Measurements from ENCODE around the gene ATP2A3. TPM values are rescaled to one million over a fixed set of nuclear protein-coding genes. Genes with fewer than 3 reads are reported as not detected.

The ATP2A3 gene
- total RNA-seq, 1 experiment from 2014 or later: 0.04 TPM

Other genes starting within 250 kb of the ATP2A3 start
- 8.5 and 9.4 TPM in 2 replicates for gene HASPIN, start 240.5 kb downstream of the ATP2A3 start, total RNA-seq (2014; rRNA removed; shearing (Covaris generic))
- gene ITGAE, start 163.2 kb downstream of the ATP2A3 start, total RNA-seq (2014; rRNA removed; shearing (Covaris generic)): 37.6 and 43.0 TPM in 2 replicates
- gene NCBP3, start 118.2 kb downstream of the ATP2A3 start, total RNA-seq (2014; rRNA removed; shearing (Covaris generic)): 4.4 and 6.9 TPM in 2 replicates
- gene CAMKK1, start 71.4 kb downstream of the ATP2A3 start, total RNA-seq (2014; rRNA removed; shearing (Covaris generic)): 2.7 and 3.5 TPM in 2 replicates
- not detected in 2 replicates for gene P2RX1, start 48.0 kb downstream of the ATP2A3 start, total RNA-seq (2014; rRNA removed; shearing (Covaris generic))
- gene ZZEF1, start 178.6 kb upstream of the ATP2A3 start, total RNA-seq (2014; rRNA removed; shearing (Covaris generic)): 5.6 and 7.0 TPM in 2 replicates
- 16.1 and 22.3 TPM in 2 replicates for gene CYB5D2, start 178.8 kb upstream of the ATP2A3 start, total RNA-seq (2014; rRNA removed; shearing (Covaris generic))

All from H4 (cell line).